Measurements from ENCODE around the gene CNTNAP5.
A peak's percentile ranks its signal among the peaks of the same experiment; 100 is the strongest.

The CNTNAP5 gene

DNA sequence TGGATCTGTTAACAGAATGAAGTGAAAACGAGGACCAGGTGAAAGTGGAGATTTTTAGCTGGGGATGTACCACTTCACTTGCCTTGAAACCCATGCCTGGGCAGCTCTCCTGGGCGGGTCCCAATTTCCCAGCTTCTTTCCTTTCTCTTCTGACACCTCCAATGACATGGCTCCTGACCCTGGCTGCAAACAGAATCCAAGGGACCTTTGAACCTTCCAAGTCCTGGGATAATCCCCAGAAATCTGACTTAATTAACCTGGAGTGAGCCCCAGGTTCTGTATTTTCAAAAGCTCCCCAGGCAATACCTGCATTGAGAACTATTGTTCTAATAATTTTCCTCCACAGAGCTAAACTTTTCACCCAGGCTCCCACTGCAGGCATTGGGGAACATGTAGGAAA is 495.9 kb downstream of the CNTNAP5 start:
- H3K27ac ChIP-seq: no peak overlapping the region
- no peak for TF ChIP-seq ZFX (IDR thresholded peaks at IDR 0.05; ENCODE audit: borderline replicate concordance)
- TF ChIP-seq, protein P1, sequence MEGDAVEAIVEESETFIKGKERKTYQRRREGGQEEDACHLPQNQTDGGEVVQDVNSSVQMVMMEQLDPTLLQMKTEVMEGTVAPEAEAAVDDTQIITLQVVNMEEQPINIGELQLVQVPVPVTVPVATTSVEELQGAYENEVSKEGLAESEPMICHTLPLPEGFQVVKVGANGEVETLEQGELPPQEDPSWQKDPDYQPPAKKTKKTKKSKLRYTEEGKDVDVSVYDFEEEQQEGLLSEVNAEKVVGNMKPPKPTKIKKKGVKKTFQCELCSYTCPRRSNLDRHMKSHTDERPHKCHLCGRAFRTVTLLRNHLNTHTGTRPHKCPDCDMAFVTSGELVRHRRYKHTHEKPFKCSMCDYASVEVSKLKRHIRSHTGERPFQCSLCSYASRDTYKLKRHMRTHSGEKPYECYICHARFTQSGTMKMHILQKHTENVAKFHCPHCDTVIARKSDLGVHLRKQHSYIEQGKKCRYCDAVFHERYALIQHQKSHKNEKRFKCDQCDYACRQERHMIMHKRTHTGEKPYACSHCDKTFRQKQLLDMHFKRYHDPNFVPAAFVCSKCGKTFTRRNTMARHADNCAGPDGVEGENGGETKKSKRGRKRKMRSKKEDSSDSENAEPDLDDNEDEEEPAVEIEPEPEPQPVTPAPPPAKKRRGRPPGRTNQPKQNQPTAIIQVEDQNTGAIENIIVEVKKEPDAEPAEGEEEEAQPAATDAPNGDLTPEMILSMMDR (IDR thresholded peaks at IDR 0.05): no peak

- TF ChIP-seq, protein P1 (IDR thresholded peaks at IDR 0.05): no peak
- no peak for TF ChIP-seq ZFX (IDR thresholded peaks at IDR 0.05; ENCODE audit: borderline replicate concordance)
- no peak overlapping the region for H3K27ac ChIP-seq
Measured at GRCh38 chr2:124523096-124523495, 498.0 kb downstream of the CNTNAP5 start.

GRCh38 chr2:124524155-124524915 is 499.2 kb downstream of the CNTNAP5 start:
- no peak overlapping the region for H3K27ac ChIP-seq
- TF ChIP-seq ZFX (IDR thresholded peaks at IDR 0.05; ENCODE audit: borderline replicate concordance): no peak
- TF ChIP-seq, protein P1 (IDR thresholded peaks at IDR 0.05): no peak

GRCh38 chr2:124526221-124526620 is 501.1 kb downstream of the CNTNAP5 start:
- no peak overlapping the region for H3K27ac ChIP-seq
- no peak for TF ChIP-seq ZFX (IDR thresholded peaks at IDR 0.05; ENCODE audit: borderline replicate concordance)
- TF ChIP-seq, protein P1 (IDR thresholded peaks at IDR 0.05): no peak

GRCh38 chr2:124530203-124530602 is 505.1 kb downstream of the CNTNAP5 start:
- TF ChIP-seq ZFX (IDR thresholded peaks at IDR 0.05; ENCODE audit: borderline replicate concordance): no peak
- TF ChIP-seq, protein P1 (IDR thresholded peaks at IDR 0.05): peak; percentile 34
- H3K27ac ChIP-seq: no peak overlapping the region

- no peak for TF ChIP-seq ZFX (IDR thresholded peaks at IDR 0.05; ENCODE audit: borderline replicate concordance)
- TF ChIP-seq, protein P1 (IDR thresholded peaks at IDR 0.05): no peak
- no peak overlapping the region for H3K27ac ChIP-seq
Measured at GRCh38 chr2:124533226-124533954, 508.3 kb downstream of the CNTNAP5 start.

GRCh38 chr2:124534028-124534427 is 508.9 kb downstream of the CNTNAP5 start:
- H3K27ac ChIP-seq: no peak overlapping the region
- TF ChIP-seq ZFX (IDR thresholded peaks at IDR 0.05; ENCODE audit: borderline replicate concordance): no peak
- TF ChIP-seq, protein P1 (IDR thresholded peaks at IDR 0.05): no peak
